SK-N-SH treated with all-trans-retinoic acid at 6 μM for 48 hours (cell line): ENCODE results near the gene YEATS2.

Source experiments
- ATAC-seq: fragments of 200-7000 bp; cut with Tn5 transposase; 3 replicates; pipeline ENCODE4 v1.9.1; 2020; ENCODE audit warnings: mild to moderate bottlenecking, moderate library complexity
- ARNTL ChIP-seq: fragments of 450-650 bp; formaldehyde crosslinking; IDR thresholded peaks from 2 replicates; pipeline ENCODE4 v1.5.0; 2020; ENCODE audit warnings: low read depth, mild to moderate bottlenecking, moderate library complexity, borderline replicate concordance
- BACH2 ChIP-seq: fragments of 250-450 bp; sonication (Bioruptor Pico); IDR thresholded peaks from 2 replicates; pipeline ENCODE4 v1.9.0; 2021; ENCODE audit warnings: mild to moderate bottlenecking, borderline replicate concordance
- CSRNP3 ChIP-seq: fragments of 250-450 bp; sonication (Bioruptor Pico); IDR thresholded peaks from 2 replicates; pipeline ENCODE4 v1.5.1; 2021; ENCODE audit warnings: mild to moderate bottlenecking, moderate library complexity
- ESRRG ChIP-seq: fragments of 250-450 bp; sonication (Bioruptor Pico); IDR thresholded peaks from 2 replicates; pipeline ENCODE4 v1.6.1; 2021; ENCODE audit warnings: mild to moderate bottlenecking
- GLIS3 ChIP-seq: fragments of 250-450 bp; sonication (Bioruptor Pico); IDR thresholded peaks from 2 replicates; pipeline ENCODE4 v1.5.0; 2020; ENCODE audit warnings: mild to moderate bottlenecking, moderate library complexity
- ISL1 ChIP-seq: fragments of 250-450 bp; sonication (Bioruptor Pico); IDR thresholded peaks from 2 replicates; pipeline ENCODE4 v2.1.2; 2022; ENCODE audit warnings: mild to moderate bottlenecking, moderate library complexity
- OSR1 ChIP-seq: fragments of 250-450 bp; sonication (Bioruptor Pico); IDR thresholded peaks from 2 replicates; pipeline ENCODE4 v1.8.0; 2022; ENCODE audit warnings: moderate library complexity, mild to moderate bottlenecking, inconsistent platforms
- PATZ1 ChIP-seq: fragments of 250-450 bp; sonication (Bioruptor Pico); IDR thresholded peaks from 2 replicates; pipeline ENCODE4 v1.8.0; 2020; ENCODE audit warnings: mild to moderate bottlenecking, moderate library complexity, borderline replicate concordance
- POU6F1 ChIP-seq: fragments of 250-450 bp; sonication (Bioruptor Pico); IDR thresholded peaks from 2 replicates; pipeline ENCODE4 v1.8.0; 2021; ENCODE audit warnings: low read depth, mild to moderate bottlenecking, moderate library complexity, borderline replicate concordance
- PPARA ChIP-seq: fragments of 250-450 bp; sonication (Bioruptor Pico); IDR thresholded peaks from 2 replicates; pipeline ENCODE4 v1.5.0; 2020; ENCODE audit warnings: mild to moderate bottlenecking, borderline replicate concordance
- RARB ChIP-seq: fragments of 250-450 bp; sonication (Bioruptor Pico); IDR thresholded peaks from 2 replicates; pipeline ENCODE4 v1.8.0; 2021; ENCODE audit warnings: mild to moderate bottlenecking, moderate library complexity
- SNAI2 ChIP-seq: fragments of 250-450 bp; sonication (Bioruptor Pico); IDR thresholded peaks from 2 replicates; pipeline ENCODE4 v1.5.0; 2020; ENCODE audit warnings: mild to moderate bottlenecking, moderate library complexity
- TCF4 ChIP-seq: fragments of 250-450 bp; sonication (Bioruptor Pico); IDR thresholded peaks from 2 replicates; pipeline ENCODE4 v1.8.0; 2021; ENCODE audit warnings: mild to moderate bottlenecking, moderate library complexity, borderline replicate concordance
- TOX ChIP-seq: fragments of 250-450 bp; sonication (Bioruptor Pico); IDR thresholded peaks from 2 replicates; pipeline ENCODE4 v1.8.0; 2021; ENCODE audit warnings: mild to moderate bottlenecking, moderate library complexity, borderline replicate concordance
- ZC3H10 ChIP-seq: fragments of 250-450 bp; sonication (Bioruptor Pico); IDR thresholded peaks from 2 replicates; pipeline ENCODE4 v1.5.1; 2021; ENCODE audit warnings: mild to moderate bottlenecking, moderate library complexity
- ZFP3 ChIP-seq: fragments of 250-450 bp; sonication (Bioruptor Pico); IDR thresholded peaks from 2 replicates; pipeline ENCODE4 v1.5.0; 2020; ENCODE audit warnings: mild to moderate bottlenecking, moderate library complexity
- ZFP30 ChIP-seq: fragments of 450-650 bp; formaldehyde crosslinking; IDR thresholded peaks from 2 replicates; pipeline ENCODE4 v1.5.0; 2022; ENCODE audit warnings: mild to moderate bottlenecking, moderate library complexity
- ZNF565 ChIP-seq: fragments of 450-650 bp; formaldehyde crosslinking; conservative IDR thresholded peaks from 2 replicates; pipeline ENCODE4 v1.5.0; 2020; ENCODE audit warnings: low read depth, mild to moderate bottlenecking, moderate library complexity
- ZNF70 ChIP-seq: fragments of 450-650 bp; formaldehyde crosslinking; IDR thresholded peaks from 2 replicates; pipeline ENCODE4 v1.5.0; 2020; ENCODE audit warnings: mild to moderate bottlenecking, moderate library complexity
- ZNF8 ChIP-seq: fragments of 450-650 bp; formaldehyde crosslinking; IDR thresholded peaks from 2 replicates; pipeline ENCODE4 v1.5.0; 2020; ENCODE audit warnings: mild to moderate bottlenecking, moderate library complexity

YEATS2 gene

GRCh38 chr3:183743231-183743630, 45.6 kb downstream of the YEATS2 start (continued):
- no peak for TF ChIP-seq ISL1 (CRISPR knock-in tag)

GRCh38 chr3:183745300-183746098, 47.9 kb downstream of the YEATS2 start:
- ATAC-seq: peak; percentile 75
- TF ChIP-seq PPARA (no peak), GLIS3 (CRISPR knock-in tag) (no peak), ARNTL (CRISPR knock-in tag) (no peak), ESRRG (no peak), TCF4 (CRISPR knock-in tag) (no peak), ZNF565 (CRISPR knock-in tag) (no peak), TOX (CRISPR knock-in tag) (no peak), ZFP3 (CRISPR knock-in tag) (no peak), ISL1 (CRISPR knock-in tag) (no peak), SNAI2 (CRISPR knock-in tag) (no peak), PATZ1 (no peak), ZC3H10 (CRISPR knock-in tag) (no peak), ZNF70 (CRISPR knock-in tag) (no peak)

GRCh38 chr3:183754052-183754451, 56.5 kb downstream of the YEATS2 start:
- no peak for TF ChIP-seq GLIS3 (CRISPR knock-in tag)
- no peak for TF ChIP-seq BACH2 (CRISPR knock-in tag)
- no peak for TF ChIP-seq ZNF8
- no peak for TF ChIP-seq ZFP30
- ATAC-seq: no peak

- TF ChIP-seq BACH2 (CRISPR knock-in tag): no peak
- ATAC-seq: no peak
Measured at GRCh38 chr3:183762304-183762703, 64.7 kb downstream of the YEATS2 start.

- ATAC-seq: peak; percentile 74
- TF ChIP-seq ZNF565 (CRISPR knock-in tag): no peak
- TF ChIP-seq CSRNP3 (CRISPR knock-in tag): no peak
- TF ChIP-seq TCF4 (CRISPR knock-in tag): 0 out of 2 replicates have a peak, but pooled peaks have one; percentile 19
- peak; percentile 59; the same call in 1 of the 2 replicates for TF ChIP-seq ZFP3 (CRISPR knock-in tag)
- TF ChIP-seq POU6F1 (CRISPR knock-in tag): no peak
- peak; percentile 81 for TF ChIP-seq ISL1 (CRISPR knock-in tag)
- TF ChIP-seq, all 23 proteins: peak for 3
Measured at GRCh38 chr3:183764847-183765731, 67.5 kb downstream of the YEATS2 start.

GRCh38 chr3:183766107-183766506, 68.5 kb downstream of the YEATS2 start:
- ATAC-seq: no peak
- TF ChIP-seq RARB: no peak
- no peak for TF ChIP-seq PPARA
- no peak for TF ChIP-seq GLIS3 (CRISPR knock-in tag)
- TF ChIP-seq PATZ1: no peak
- no peak for TF ChIP-seq ARNTL (CRISPR knock-in tag)
- TF ChIP-seq BACH2 (CRISPR knock-in tag): no peak
- TF ChIP-seq TCF4 (CRISPR knock-in tag): no peak
- no peak for TF ChIP-seq ZNF565 (CRISPR knock-in tag)
- TF ChIP-seq OSR1 (CRISPR knock-in tag): no peak
- no peak for TF ChIP-seq ZNF8
